ENCODE results near the gene LYZL6.

The LYZL6 gene

DNA sequence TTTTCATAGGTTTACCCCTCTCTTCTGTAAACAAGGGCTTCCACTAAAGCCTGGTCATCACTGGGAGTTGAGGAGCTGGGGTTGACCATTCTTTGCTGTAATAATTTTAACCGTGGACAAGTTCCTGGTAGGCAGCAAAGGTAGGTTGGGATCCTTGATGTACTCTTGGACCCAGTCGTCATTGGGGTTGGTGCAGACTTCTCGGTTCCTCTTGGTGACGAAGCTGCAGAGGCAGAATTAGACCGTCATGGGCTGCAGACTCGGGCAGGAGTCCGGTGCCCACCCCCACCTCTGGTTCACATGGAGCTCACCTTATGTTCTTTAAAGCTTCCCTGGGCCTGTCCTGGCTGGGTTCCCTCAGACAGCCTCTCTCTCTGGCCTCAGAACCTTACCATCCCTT is 34.0 kb upstream of the LYZL6 start:
- Histone ChIP-seq H3K4me2 (ENCODE audit: low read length) (no peak overlapping the region), H3K9ac (ENCODE audit: low read length) (no peak overlapping the region), H3K9me2 (ENCODE audit: low read depth, low read length) (no peaks in the 10 kb centered on the region), H2AFZ (ENCODE audit: low read length) (no peak overlapping the region), H3K36me3 (ENCODE audit: insufficient read depth, low read length) (no peaks in the 10 kb centered on the region), H3K4me1 (ENCODE audit: insufficient read depth, low read length, severe bottlenecking) (no peaks in the 10 kb centered on the region), H3K27me3 (ENCODE audit: insufficient read depth, low read length) (0 out of 2 replicates have a peak, but pooled peaks cover 3% of the 10 kb centered on the region), H3K27ac (ENCODE audit: low read depth, low read length, poor library complexity, severe bottlenecking) (no peak overlapping the region), H3K79me2 (ENCODE audit: insufficient read depth, low read length) (no peaks in the 10 kb centered on the region), H4K20me1 (ENCODE audit: insufficient read depth, low read length) (no peaks in the 10 kb centered on the region), H3F3A (ENCODE audit: insufficient read depth, low read length) (no peaks in the 10 kb centered on the region), H3K4me3 (ENCODE audit: low read depth, low read length, poor library complexity, severe bottlenecking) (no peak overlapping the region), H3K9me3 (ENCODE audit: low read length) (no peaks in the 10 kb centered on the region)
- no peak for TF ChIP-seq EZH2 (IDR thresholded peaks at IDR 0.05; ENCODE audit: borderline replicate concordance, low read length)
- TF ChIP-seq, protein P1, sequence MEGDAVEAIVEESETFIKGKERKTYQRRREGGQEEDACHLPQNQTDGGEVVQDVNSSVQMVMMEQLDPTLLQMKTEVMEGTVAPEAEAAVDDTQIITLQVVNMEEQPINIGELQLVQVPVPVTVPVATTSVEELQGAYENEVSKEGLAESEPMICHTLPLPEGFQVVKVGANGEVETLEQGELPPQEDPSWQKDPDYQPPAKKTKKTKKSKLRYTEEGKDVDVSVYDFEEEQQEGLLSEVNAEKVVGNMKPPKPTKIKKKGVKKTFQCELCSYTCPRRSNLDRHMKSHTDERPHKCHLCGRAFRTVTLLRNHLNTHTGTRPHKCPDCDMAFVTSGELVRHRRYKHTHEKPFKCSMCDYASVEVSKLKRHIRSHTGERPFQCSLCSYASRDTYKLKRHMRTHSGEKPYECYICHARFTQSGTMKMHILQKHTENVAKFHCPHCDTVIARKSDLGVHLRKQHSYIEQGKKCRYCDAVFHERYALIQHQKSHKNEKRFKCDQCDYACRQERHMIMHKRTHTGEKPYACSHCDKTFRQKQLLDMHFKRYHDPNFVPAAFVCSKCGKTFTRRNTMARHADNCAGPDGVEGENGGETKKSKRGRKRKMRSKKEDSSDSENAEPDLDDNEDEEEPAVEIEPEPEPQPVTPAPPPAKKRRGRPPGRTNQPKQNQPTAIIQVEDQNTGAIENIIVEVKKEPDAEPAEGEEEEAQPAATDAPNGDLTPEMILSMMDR (IDR thresholded peaks at IDR 0.05; ENCODE audit: low read length), result no peak

DNA sequence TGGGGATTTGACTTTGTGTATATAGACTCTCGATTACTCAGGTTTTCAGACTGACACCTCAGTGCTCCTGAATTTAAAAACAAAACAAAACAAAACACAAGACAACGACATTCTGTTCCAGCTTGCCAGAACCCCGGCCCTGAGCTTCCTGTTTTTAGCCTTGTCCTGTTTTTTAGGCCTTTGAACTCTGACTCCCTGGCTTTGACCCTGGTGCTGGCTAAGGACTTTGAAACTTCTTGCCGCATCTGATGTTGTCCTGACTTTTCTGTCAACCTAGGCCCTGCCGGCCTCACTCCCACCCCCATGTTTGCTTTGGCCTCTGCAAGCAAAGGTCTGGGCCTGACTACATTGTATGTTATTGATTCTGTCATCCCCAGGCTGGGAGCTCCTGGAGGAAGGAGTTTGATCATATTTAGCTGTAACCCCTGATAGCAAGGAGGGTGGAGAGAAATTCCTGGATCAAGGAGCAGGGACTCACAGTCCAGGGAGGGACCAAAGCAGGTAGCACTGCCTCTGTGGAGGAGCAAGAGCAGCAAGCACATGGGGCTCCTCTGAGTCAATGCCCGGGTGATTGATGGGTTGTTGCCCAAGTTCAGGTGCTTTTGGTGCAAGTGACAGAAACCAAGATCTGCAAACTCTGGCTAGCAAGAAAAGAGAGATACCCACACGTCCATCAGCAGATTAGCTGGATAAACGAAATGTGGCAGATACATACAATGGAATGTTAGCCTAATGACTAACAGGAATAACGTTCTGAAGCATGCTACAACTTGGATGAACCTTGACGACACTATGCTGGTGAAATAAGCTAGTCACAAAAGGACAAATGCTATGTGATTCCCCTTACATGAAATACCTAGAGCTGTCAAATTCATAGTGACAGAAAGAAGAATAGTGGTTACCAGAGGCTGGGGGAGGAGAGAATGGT is 30.1 kb upstream of the LYZL6 start:
- Histone ChIP-seq H3K79me2 (ENCODE audit: insufficient read depth, low read length) (no peaks in the 10 kb centered on the region), H3K36me3 (ENCODE audit: insufficient read depth, low read length) (no peaks in the 10 kb centered on the region), H3K4me3 (ENCODE audit: low read depth, low read length, poor library complexity, severe bottlenecking) (no peak overlapping the region), H3K4me1 (ENCODE audit: insufficient read depth, low read length, severe bottlenecking) (no peaks in the 10 kb centered on the region), H3K27ac (ENCODE audit: low read depth, low read length, poor library complexity, severe bottlenecking) (no peak overlapping the region), H3K9me3 (ENCODE audit: low read length) (no peaks in the 10 kb centered on the region), H3K27me3 (ENCODE audit: insufficient read depth, low read length) (no peaks in the 10 kb centered on the region), H2AFZ (ENCODE audit: low read length) (no peak overlapping the region), H4K20me1 (ENCODE audit: insufficient read depth, low read length) (no peaks in the 10 kb centered on the region), H3K4me2 (ENCODE audit: low read length) (no peak overlapping the region), H3K9ac (ENCODE audit: low read length) (no peak overlapping the region), H3K9me2 (ENCODE audit: low read depth, low read length) (no peaks in the 10 kb centered on the region), H3F3A (ENCODE audit: insufficient read depth, low read length) (no peaks in the 10 kb centered on the region)
- no peak for TF ChIP-seq EZH2 (IDR thresholded peaks at IDR 0.05; ENCODE audit: borderline replicate concordance, low read length)
- TF ChIP-seq, protein P1 (IDR thresholded peaks at IDR 0.05; ENCODE audit: low read length), result no peak

DNA sequence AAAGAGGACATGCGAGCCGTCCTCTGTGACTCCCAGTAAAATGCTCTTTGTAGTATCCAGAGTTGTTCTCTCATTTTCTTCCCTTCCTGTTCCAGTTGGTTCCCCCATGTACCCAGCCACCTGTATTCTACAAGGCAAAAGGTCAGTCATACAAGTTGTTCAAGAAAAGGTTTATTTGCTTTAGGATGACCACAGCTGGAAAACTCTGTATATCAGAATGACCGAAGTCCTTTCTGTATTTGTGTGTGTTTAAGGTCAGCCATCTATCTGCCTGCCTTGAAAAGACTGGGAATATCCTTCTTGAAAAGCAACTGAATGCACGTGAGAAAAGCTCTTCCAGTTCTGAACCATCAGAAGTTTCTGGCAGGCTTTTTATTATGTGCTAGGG is 29.4 kb upstream of the LYZL6 start:
- no peak overlapping the region for H3K27ac ChIP-seq (ENCODE audit: low read depth, low read length, poor library complexity, severe bottlenecking)
- H3K4me3 ChIP-seq (ENCODE audit: low read depth, low read length, poor library complexity, severe bottlenecking), result no peak overlapping the region
- H3K36me3 ChIP-seq (ENCODE audit: insufficient read depth, low read length), result no peaks in the 10 kb centered on the region
- no peak overlapping the region for H3K4me2 ChIP-seq (ENCODE audit: low read length)
- no peaks in the 10 kb centered on the region for H3K27me3 ChIP-seq (ENCODE audit: insufficient read depth, low read length)
- H3K9me3 ChIP-seq (ENCODE audit: low read length), result no peaks in the 10 kb centered on the region
- no peak overlapping the region for H2AFZ ChIP-seq (ENCODE audit: low read length)
- H3K79me2 ChIP-seq (ENCODE audit: insufficient read depth, low read length), result no peaks in the 10 kb centered on the region
- no peaks in the 10 kb centered on the region for H3K4me1 ChIP-seq (ENCODE audit: insufficient read depth, low read length, severe bottlenecking)
- no peak for TF ChIP-seq EZH2 (IDR thresholded peaks at IDR 0.05; ENCODE audit: borderline replicate concordance, low read length)
- TF ChIP-seq, protein P1 (IDR thresholded peaks at IDR 0.05; ENCODE audit: low read length), result no peak
- no peaks in the 10 kb centered on the region for H3F3A ChIP-seq (ENCODE audit: insufficient read depth, low read length)
- no peaks in the 10 kb centered on the region for H4K20me1 ChIP-seq (ENCODE audit: insufficient read depth, low read length)
- H3K9ac ChIP-seq (ENCODE audit: low read length), result no peak overlapping the region
- no peaks in the 10 kb centered on the region for H3K9me2 ChIP-seq (ENCODE audit: low read depth, low read length)

Data from OCI-LY1 (cell line).